Parathyroid adenoma (tissue), 2 donors: ENCODE results near the gene CD70.
"Not testable (repeated sequence)": the region's sequence is repeated elsewhere in the genome, so short reads cannot be mapped to it uniquely, and the experiment has no call there.

Source experiments
- H2AFZ ChIP-seq: fragments of 300-600 bp; sonication (generic); one replicate; pipeline ENCODE4 v1.7.0; 2017; ENCODE audit warnings: antibody characterized with exemption, mild to moderate bottlenecking
- H3K27ac ChIP-seq: fragments of 300-600 bp; sonication (generic); one replicate; pipeline ENCODE4 v1.7.0; 2017
- H3K27me3 ChIP-seq: fragments of 300-600 bp; sonication (generic); one replicate; pipeline ENCODE4 v1.7.0; 2017; ENCODE audit warnings: low read length; ENCODE audit not compliant: control insufficient read depth, insufficient read depth
- H3K36me3 ChIP-seq: fragments of 300-600 bp; sonication (generic); one replicate; pipeline ENCODE4 v1.7.0; 2017; ENCODE audit warnings: low read length; ENCODE audit not compliant: control insufficient read depth, insufficient read depth
- H3K4me1 ChIP-seq: fragments of 300-600 bp; sonication (generic); one replicate; pipeline ENCODE4 v1.7.0; 2017; ENCODE audit warnings: control low read depth
- H3K4me2 ChIP-seq: fragments of 300-600 bp; sonication (generic); one replicate; pipeline ENCODE4 v1.7.0; 2017; ENCODE audit warnings: low read length
- H3K4me3 ChIP-seq: fragments of 300-600 bp; sonication (generic); one replicate; pipeline ENCODE4 v1.7.0; 2017; ENCODE audit warnings: low read depth, low read length
- H3K79me2 ChIP-seq: fragments of 300-600 bp; sonication (generic); one replicate; pipeline ENCODE4 v1.7.0; 2017; ENCODE audit warnings: control low read depth
- H3K9ac ChIP-seq: fragments of 300-600 bp; sonication (generic); one replicate; pipeline ENCODE4 v1.7.0; 2017; ENCODE audit warnings: mild to moderate bottlenecking
- H3K9me3 ChIP-seq: fragments of 300-600 bp; sonication (generic); one replicate; pipeline ENCODE4 v1.7.0; 2017; ENCODE audit warnings: low read length; ENCODE audit not compliant: control insufficient read depth
- CTCF ChIP-seq: fragments of 300-600 bp; sonication (generic); IDR thresholded peaks from one replicate; pipeline ENCODE4 v1.7.0; 2017; ENCODE audit warnings: antibody characterized with exemption, mild to moderate bottlenecking
- donor health status: primary hyperparathyroidism.

CD70 gene

DNA sequence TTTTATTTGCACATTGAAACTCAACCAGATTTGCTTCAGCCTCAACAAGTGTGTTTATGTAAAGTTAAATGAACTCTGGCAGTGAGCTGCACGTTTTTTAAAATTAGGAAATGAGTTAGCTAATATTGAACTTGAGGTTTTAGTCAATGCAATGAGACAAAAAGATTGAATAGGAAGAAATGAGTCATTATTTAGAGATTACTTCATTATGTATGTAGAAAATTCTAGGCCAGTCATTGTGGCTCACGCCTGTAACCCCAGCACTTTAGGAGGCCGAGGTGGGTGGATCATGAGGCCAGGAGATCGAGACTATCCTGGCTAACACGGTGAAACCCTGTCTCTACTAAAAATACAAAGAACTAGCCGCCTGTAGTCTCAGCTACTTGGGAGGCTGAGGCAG lies 22.8 kb upstream of the CD70 start:
- H3K27ac ChIP-seq, result no peak overlapping the region

GRCh38 chr19:6610934-6611852 lies 20.2 kb upstream of the CD70 start:
- H3K9me3 ChIP-seq, result no peaks in the 10 kb centered on the region
- no peak overlapping the region for H3K27ac ChIP-seq
- no peaks in the 10 kb centered on the region for H3K79me2 ChIP-seq
- no peak overlapping the region for H3K9ac ChIP-seq
- H3K4me2 ChIP-seq, result no peak overlapping the region
- H3K4me3 ChIP-seq, result no peak overlapping the region
- H2AFZ ChIP-seq, result no peak overlapping the region
- no peak for TF ChIP-seq CTCF
- no peaks in the 10 kb centered on the region for H3K36me3 ChIP-seq
- H3K27me3 ChIP-seq, result no peaks in the 10 kb centered on the region
- H3K4me1 ChIP-seq, result no peaks in the 10 kb centered on the region

More for the DNA sequence above, 22.8 kb upstream of the CD70 start:
- H3K36me3 ChIP-seq, result no peaks in the 10 kb centered on the region
- H2AFZ ChIP-seq, result no peak overlapping the region
- H3K4me3 ChIP-seq, result no peak overlapping the region
- H3K79me2 ChIP-seq, result no peaks in the 10 kb centered on the region
- H3K9ac ChIP-seq, result no peak overlapping the region
- no peaks in the 10 kb centered on the region for H3K27me3 ChIP-seq
- H3K4me2 ChIP-seq, result no peak overlapping the region
- no peak for TF ChIP-seq CTCF
- no peaks in the 10 kb centered on the region for H3K9me3 ChIP-seq
- no peaks in the 10 kb centered on the region for H3K4me1 ChIP-seq

- H3K27ac ChIP-seq, result no peak overlapping the region
- no peak overlapping the region for H2AFZ ChIP-seq
- no peaks in the 10 kb centered on the region for H3K36me3 ChIP-seq
- no peak overlapping the region for H3K9ac ChIP-seq
- H3K9me3 ChIP-seq, result no peaks in the 10 kb centered on the region
- H3K4me1 ChIP-seq, result no peaks in the 10 kb centered on the region
- no peaks in the 10 kb centered on the region for H3K79me2 ChIP-seq
- TF ChIP-seq CTCF, result no peak
- no peaks in the 10 kb centered on the region for H3K27me3 ChIP-seq
- no peak overlapping the region for H3K4me2 ChIP-seq
- no peak overlapping the region for H3K4me3 ChIP-seq
These were observed 18.0 kb upstream of the CD70 start for GRCh38 chr19:6608940-6609339.

DNA sequence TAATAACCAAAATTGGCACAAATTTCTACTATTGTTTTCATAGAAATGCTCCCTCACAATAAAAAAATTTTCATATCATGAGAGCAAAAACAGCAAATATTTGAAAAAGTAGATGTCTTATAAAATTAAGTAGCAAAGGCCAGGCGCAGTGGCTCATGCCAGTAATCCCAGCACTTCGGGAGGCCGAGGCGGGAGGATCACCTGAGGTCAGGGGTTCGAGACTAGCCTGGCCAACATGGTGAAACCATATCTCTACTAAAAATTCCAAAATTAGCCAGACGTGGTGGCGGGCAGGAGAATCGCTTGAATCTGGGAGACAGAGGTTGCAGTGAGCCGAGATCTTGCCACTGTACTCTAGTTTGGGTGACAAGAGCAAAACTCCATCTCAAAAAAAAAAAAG lies 17.2 kb upstream of the CD70 start:
- H3K79me2 ChIP-seq, H3K4me3 ChIP-seq, H3K4me2 ChIP-seq, H3K9ac ChIP-seq, H3K27me3 ChIP-seq, H2AFZ ChIP-seq, H3K36me3 ChIP-seq, H3K4me1 ChIP-seq, H3K9me3 ChIP-seq, H3K27ac ChIP-seq: not testable (repeated sequence)

GRCh38 chr19:6606276-6607070 lies 15.5 kb upstream of the CD70 start:
- not testable (repeated sequence) for H3K4me1 ChIP-seq, H3K4me2 ChIP-seq, H2AFZ ChIP-seq, H3K27me3 ChIP-seq, H3K27ac ChIP-seq, H3K9ac ChIP-seq, H3K4me3 ChIP-seq, H3K36me3 ChIP-seq, H3K9me3 ChIP-seq, H3K79me2 ChIP-seq
